ENCODE measurements around the gene TMCO4.

Gene TMCO4

GRCh38 chr1:19687414-19687813, 112.3 kb downstream of the TMCO4 start:
- DNase-seq (ENCODE audit: low read depth in 3 of 3): no peak

GRCh38 chr1:19685994-19686393, 113.7 kb downstream of the TMCO4 start:
- no peak for DNase-seq (ENCODE audit: low read depth in 3 of 3)

- DNase-seq (ENCODE audit: low read depth in 3 of 3): no peak
Observed at GRCh38 chr1:19684677-19685076, 115.0 kb downstream of the TMCO4 start.

- DNase-seq (ENCODE audit: low read depth in 3 of 3): no peak
Observed at GRCh38 chr1:19683351-19683750, 116.4 kb downstream of the TMCO4 start.

- DNase-seq (ENCODE audit: low read depth in 3 of 3): no peak
Observed at GRCh38 chr1:19682901-19683300, 116.8 kb downstream of the TMCO4 start.

- DNase-seq (ENCODE audit: low read depth in 3 of 3): no peak
Observed at GRCh38 chr1:19682257-19682656, 117.5 kb downstream of the TMCO4 start.

- no peak for DNase-seq (ENCODE audit: low read depth in 3 of 3)
Observed at GRCh38 chr1:19680644-19681043, 119.1 kb downstream of the TMCO4 start.

GRCh38 chr1:19679691-19680090, 120.0 kb downstream of the TMCO4 start:
- DNase-seq (ENCODE audit: low read depth in 3 of 3): no peak

GRCh38 chr1:19678931-19679453, 120.7 kb downstream of the TMCO4 start:
- DNase-seq (ENCODE audit: low read depth in 3 of 3): no peak

- no peak for DNase-seq (ENCODE audit: low read depth in 3 of 3)
Observed at GRCh38 chr1:19678493-19678892, 121.2 kb downstream of the TMCO4 start.

GRCh38 chr1:19676438-19676922, 123.2 kb downstream of the TMCO4 start:
- no peak for DNase-seq (ENCODE audit: low read depth in 3 of 3)

- DNase-seq (ENCODE audit: low read depth in 3 of 3): no peak
Observed at GRCh38 chr1:19675797-19676196, 123.9 kb downstream of the TMCO4 start.

- DNase-seq (ENCODE audit: low read depth in 3 of 3): no peak
Observed at GRCh38 chr1:19672237-19672636, 127.5 kb downstream of the TMCO4 start.

- no peak for DNase-seq (ENCODE audit: low read depth in 3 of 3)
Observed at GRCh38 chr1:19670787-19671186, 128.9 kb downstream of the TMCO4 start.

GRCh38 chr1:19668888-19669287, 130.8 kb downstream of the TMCO4 start:
- DNase-seq (ENCODE audit: low read depth in 3 of 3): no peak

- no peak for DNase-seq (ENCODE audit: low read depth in 3 of 3)
Observed at GRCh38 chr1:19665496-19666465, 133.9 kb downstream of the TMCO4 start.

- DNase-seq (ENCODE audit: low read depth in 3 of 3): no peak
Observed at GRCh38 chr1:19665186-19665495, 134.6 kb downstream of the TMCO4 start.

GRCh38 chr1:19664453-19665185, 135.1 kb downstream of the TMCO4 start, which contains the start of gene HTR6:
Gene HTR6, plus strand, starts transcription at chr1:19664875. Its CDS starts 879 bp downstream, at chr1:19665754.
- no peak for DNase-seq (ENCODE audit: low read depth in 3 of 3)

GRCh38 chr1:19662313-19662712, 137.4 kb downstream of the TMCO4 start:
- no peak for DNase-seq (ENCODE audit: low read depth in 3 of 3)

- peak in 1 of 3 experiments; percentile 17 for DNase-seq (ENCODE audit: low read depth in 3 of 3)
Observed at GRCh38 chr1:19661721-19662228, 137.9 kb downstream of the TMCO4 start.

- no peak for DNase-seq (ENCODE audit: low read depth in 3 of 3)
Observed at GRCh38 chr1:19658186-19658585, 141.5 kb downstream of the TMCO4 start.

- no peak for DNase-seq (ENCODE audit: low read depth in 3 of 3)
Observed at GRCh38 chr1:19657511-19657910, 142.2 kb downstream of the TMCO4 start.
